ENCODE results near the gene RAD18.

RAD18 gene

DNA sequence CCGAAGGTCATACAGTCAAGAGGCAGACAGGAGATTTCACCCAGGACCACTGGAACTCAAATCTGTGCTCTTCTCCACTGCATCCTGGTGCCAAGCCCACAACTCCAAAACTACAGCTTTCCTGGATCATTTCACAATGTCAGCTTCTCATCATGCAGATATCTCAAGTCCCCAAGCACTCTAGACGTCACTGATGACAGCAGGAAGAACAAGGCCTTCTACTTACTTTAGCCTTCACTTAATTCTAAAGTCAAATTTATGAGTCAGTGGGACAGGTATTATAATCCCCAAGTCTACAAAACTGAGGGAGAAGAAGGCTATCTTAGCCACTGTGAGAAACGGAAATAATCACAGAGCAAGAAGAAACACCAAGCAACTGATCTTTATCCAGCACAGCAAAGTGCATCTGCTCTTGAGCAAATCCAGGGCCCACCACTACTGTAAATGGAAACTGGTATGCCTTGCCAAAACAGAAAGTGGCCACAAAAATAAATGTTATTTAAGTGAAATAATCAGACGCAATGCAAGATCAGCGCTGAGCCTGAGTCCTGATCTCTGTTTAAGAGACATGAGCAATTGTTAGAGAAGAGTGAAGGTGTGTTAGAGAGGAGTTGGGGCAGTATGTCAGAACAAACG is 928 bp downstream of the RAD18 start:
- DNase-seq (ENCODE audit: insufficient read length): no peak
- TF ChIP-seq POLR2AphosphoS5 (IDR thresholded peaks at IDR 0.05; ENCODE audit: low read depth, low read length): no peak
- no peak for TF ChIP-seq TAF1 (IDR thresholded peaks at IDR 0.05; ENCODE audit: borderline replicate concordance, low read depth, low read length)
- no peak for TF ChIP-seq POLR2A (IDR thresholded peaks at IDR 0.05; ENCODE audit: low read depth, low read length)
- FAIRE-seq: no peak

DNA sequence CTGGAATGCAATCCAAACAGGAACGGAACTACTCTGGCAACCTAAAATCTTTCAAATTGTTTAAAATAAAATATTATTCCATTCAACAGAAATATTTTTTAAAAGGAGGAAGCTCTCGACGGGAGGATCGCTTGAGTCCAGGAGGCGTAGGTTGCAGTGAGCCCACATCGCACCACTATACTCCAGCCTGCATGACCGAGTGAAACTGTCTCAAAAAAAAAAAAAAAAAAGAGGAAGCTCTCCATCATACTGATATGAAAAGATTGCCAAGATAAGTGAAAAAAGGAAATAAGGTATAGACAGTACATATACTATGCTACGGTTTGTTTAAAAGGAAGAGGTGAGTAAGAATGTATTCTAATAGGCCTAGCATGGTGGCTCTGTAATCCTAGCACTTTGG is 3.6 kb downstream of the RAD18 start:
- DNase-seq (ENCODE audit: insufficient read length): no peak
- TF ChIP-seq TAF1 (IDR thresholded peaks at IDR 0.05; ENCODE audit: borderline replicate concordance, low read depth, low read length): no peak
- no peak for TF ChIP-seq POLR2A (IDR thresholded peaks at IDR 0.05; ENCODE audit: low read depth, low read length)
- no peak for TF ChIP-seq POLR2AphosphoS5 (IDR thresholded peaks at IDR 0.05; ENCODE audit: low read depth, low read length)

DNA sequence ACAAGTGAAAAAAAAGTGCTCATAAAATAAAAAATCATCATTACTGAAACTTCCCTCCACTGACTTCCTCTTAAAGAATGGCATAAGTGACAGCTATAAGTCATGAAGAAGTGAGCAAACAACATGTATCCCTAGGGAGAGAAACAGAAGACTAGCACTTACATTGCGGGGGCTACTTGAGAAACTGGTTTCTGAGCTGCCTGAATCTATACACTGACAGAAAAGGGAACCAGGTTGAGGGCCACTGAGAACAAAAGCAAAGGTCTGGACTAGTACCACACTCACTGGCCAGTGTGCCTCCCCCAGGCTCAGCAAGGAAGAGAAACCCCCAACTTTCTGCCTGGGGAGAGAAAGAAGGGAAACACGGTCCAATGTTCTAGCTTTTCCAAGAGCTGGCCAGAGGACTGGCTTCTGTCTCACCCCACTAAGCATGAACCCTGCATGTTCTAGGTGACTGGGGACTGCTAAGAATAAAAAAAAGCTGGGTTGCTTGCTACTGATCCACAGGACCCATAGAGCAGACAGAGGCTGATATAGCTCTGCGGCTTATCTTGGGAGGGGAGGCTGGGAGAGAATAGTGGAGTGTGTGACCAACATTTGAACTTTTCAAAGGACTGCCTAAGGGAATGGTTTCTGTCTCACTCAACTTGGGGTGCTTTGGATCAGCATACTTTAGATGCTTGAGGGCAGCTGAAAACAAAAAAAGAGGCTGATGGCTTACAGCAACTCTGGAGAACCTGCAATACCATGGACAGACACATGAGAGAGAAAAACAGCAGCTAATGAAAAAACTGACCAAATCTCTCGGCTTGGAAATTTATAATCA is 8.1 kb downstream of the RAD18 start:
- FAIRE-seq: peak; percentile 91
- TF ChIP-seq POLR2AphosphoS5 (IDR thresholded peaks at IDR 0.05; ENCODE audit: low read depth, low read length): no peak
- no peak for TF ChIP-seq POLR2A (IDR thresholded peaks at IDR 0.05; ENCODE audit: low read depth, low read length)
- no peak for TF ChIP-seq TAF1 (IDR thresholded peaks at IDR 0.05; ENCODE audit: borderline replicate concordance, low read depth, low read length)
- no peak for DNase-seq (ENCODE audit: insufficient read length)

More for the DNA sequence above, 3.6 kb downstream of the RAD18 start:
- FAIRE-seq: no peak

DNA sequence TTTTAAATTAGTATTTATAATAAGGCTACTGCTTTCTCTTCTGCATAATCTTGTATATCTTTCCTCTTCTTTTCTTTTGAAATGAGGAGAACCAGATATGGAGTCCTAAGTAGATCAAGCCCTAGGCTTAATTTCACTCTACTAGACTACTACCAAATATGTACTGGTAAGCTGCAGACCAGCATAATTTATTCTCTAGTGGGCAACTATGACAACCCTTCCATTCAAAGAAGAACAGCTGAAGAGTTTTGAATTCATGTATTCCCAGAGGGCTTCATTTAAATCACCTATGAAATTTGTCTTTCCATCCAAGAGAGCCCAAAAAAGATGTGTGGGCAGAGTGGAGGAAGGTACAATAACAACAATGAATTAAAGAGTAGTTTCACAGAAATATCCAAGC is 10.0 kb downstream of the RAD18 start:
- DNase-seq (ENCODE audit: insufficient read length) (no peak), FAIRE-seq (no peak)
- no peak for TF ChIP-seq TAF1 (IDR thresholded peaks at IDR 0.05; ENCODE audit: borderline replicate concordance, low read depth, low read length)
- no peak for TF ChIP-seq POLR2AphosphoS5 (IDR thresholded peaks at IDR 0.05; ENCODE audit: low read depth, low read length)
- no peak for TF ChIP-seq POLR2A (IDR thresholded peaks at IDR 0.05; ENCODE audit: low read depth, low read length)

DNA sequence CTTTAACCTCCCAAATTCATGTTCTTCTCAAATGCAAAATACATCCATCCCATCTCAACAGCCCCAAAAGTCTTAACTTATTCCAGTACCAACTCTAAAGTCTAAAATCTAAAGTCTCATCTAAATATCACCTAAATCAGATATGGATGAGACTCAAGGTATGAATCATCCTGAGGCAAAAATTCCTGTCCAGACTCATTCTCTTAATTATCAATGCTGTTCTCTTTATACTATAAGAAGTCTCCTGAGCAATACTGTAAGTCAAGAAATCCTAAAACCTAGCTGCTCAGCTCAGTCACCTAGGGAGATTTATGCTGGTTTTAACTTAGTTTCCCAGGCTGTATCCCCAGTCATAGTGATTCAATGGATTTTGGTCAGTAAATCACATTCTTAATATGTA is 11.1 kb downstream of the RAD18 start:
- DNase-seq (ENCODE audit: insufficient read length) (no peak), FAIRE-seq (peak; percentile 27)
- no peak for TF ChIP-seq POLR2A (IDR thresholded peaks at IDR 0.05; ENCODE audit: low read depth, low read length)
- no peak for TF ChIP-seq TAF1 (IDR thresholded peaks at IDR 0.05; ENCODE audit: borderline replicate concordance, low read depth, low read length)
- TF ChIP-seq POLR2AphosphoS5 (IDR thresholded peaks at IDR 0.05; ENCODE audit: low read depth, low read length): no peak

DNA sequence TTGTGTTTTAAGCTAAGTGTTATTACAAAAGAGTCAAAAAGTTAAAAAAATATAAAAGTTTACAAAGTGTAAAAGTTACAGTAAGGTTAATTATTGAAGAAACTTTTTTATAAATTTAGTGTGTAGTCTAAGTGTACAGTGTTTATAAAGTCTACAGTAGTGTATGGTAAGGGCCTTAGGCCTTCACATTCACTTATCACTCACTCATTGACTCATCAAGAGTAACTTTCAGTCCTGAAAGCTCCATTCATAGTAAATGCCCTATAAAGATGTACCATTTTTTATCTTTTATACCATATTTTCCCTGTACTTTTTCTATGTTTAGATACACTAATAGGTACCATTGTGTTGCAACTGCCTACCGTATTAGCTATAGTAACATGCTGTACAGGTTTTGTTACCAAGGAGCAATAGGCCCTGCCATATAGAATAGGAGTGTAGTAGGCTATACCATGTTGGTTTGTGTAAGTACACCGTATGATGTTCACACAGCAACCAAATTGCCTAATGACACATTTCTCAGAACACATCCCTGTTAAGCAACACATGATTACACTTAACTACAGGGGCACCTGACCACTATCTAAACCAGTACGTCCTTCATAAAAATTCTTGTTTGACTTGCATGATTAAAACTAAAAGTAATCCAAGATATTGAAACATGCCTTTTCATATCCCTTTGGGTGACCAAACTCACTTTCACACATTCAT is 17.2 kb downstream of the RAD18 start:
- TF ChIP-seq TAF1 (IDR thresholded peaks at IDR 0.05; ENCODE audit: borderline replicate concordance, low read depth, low read length): no peak
- TF ChIP-seq POLR2A (IDR thresholded peaks at IDR 0.05; ENCODE audit: low read depth, low read length): no peak
- no peak for TF ChIP-seq POLR2AphosphoS5 (IDR thresholded peaks at IDR 0.05; ENCODE audit: low read depth, low read length)

DNA sequence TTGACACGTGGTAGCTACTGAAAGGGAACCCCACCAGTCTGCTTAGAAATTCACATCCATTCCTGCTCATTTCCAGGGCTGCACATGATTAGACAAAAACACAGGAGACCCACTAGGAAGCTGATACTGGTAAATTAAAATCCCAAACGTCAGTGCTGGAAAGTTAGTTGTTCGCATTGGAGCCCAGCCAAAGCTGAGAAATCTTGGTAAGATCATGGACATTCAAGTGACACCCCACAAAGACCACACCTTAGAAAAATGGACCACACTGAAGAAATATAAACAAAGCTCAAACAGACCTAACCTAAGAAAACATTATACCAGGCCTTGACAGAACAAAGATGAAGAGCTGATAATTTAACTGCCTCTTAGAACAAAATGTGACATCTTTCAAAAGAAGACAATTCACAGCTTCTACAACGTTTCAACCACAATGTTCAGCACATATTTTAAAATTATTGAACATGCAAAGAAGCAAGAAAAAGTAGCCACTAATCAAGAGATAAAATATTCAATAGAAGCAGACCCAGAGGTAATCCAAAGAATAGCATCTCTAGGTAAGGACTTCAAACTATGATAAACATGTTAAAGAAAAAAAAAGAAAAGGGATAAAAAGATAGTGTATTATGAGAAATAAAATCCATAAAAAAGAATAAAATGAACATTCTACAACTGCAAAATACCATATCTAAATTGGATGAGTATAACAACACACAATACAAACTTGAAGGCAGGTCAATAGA is 20.4 kb downstream of the RAD18 start:
- no peak for DNase-seq (ENCODE audit: insufficient read length)
- FAIRE-seq: no peak
- no peak for TF ChIP-seq POLR2A (IDR thresholded peaks at IDR 0.05; ENCODE audit: low read depth, low read length)
- TF ChIP-seq POLR2AphosphoS5 (IDR thresholded peaks at IDR 0.05; ENCODE audit: low read depth, low read length): no peak
- no peak for TF ChIP-seq TAF1 (IDR thresholded peaks at IDR 0.05; ENCODE audit: borderline replicate concordance, low read depth, low read length)

More for the DNA sequence above, 17.2 kb downstream of the RAD18 start:
- DNase-seq (ENCODE audit: insufficient read length) (no peak), FAIRE-seq (no peak)

DNA sequence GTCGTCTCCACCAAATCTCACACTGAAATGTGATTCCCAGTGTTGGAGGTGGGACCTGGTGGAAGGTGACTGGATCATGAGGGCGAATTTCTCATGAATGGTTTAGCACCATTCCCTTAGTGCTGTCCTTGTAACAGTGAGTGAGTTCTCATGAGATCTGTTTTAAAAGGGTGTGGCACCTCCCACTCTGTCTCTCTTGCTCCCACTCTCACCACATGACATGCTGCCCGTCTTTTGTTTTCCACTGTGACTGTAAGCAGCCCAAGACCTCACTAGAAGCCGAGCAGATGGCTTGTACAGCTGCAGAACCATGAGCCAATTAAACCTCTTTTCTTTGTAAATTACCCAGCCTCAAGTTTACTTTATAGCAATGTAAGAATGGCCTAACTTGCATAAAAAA is 21.2 kb downstream of the RAD18 start:
- TF ChIP-seq POLR2AphosphoS5 (IDR thresholded peaks at IDR 0.05; ENCODE audit: low read depth, low read length): no peak
- TF ChIP-seq TAF1 (IDR thresholded peaks at IDR 0.05; ENCODE audit: borderline replicate concordance, low read depth, low read length): no peak
- no peak for TF ChIP-seq POLR2A (IDR thresholded peaks at IDR 0.05; ENCODE audit: low read depth, low read length)
- no peak for FAIRE-seq
- DNase-seq (ENCODE audit: insufficient read length): no peak

DNA sequence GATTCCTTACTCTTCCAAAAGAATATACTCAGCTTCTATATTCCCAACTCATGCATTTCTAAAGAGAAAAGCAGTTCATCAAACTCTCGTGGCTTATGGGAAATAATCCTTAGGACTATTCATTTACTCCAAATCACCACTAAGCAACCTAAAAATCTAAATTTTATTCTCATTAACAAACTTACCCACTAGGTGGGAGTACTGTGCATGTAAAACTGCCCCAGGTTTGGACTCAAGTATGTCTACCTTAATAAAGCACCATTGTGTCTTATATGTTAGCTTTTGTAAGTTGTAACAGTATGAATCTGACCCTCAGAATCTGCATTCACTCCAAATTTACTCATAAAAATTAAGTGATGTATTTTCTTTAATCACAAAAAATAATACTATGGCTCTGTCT is 25.3 kb downstream of the RAD18 start:
- FAIRE-seq (no peak), DNase-seq (ENCODE audit: insufficient read length) (no peak)
- TF ChIP-seq TAF1 (IDR thresholded peaks at IDR 0.05; ENCODE audit: borderline replicate concordance, low read depth, low read length) (no peak), POLR2AphosphoS5 (IDR thresholded peaks at IDR 0.05; ENCODE audit: low read depth, low read length) (no peak), POLR2A (IDR thresholded peaks at IDR 0.05; ENCODE audit: low read depth, low read length) (no peak)

DNA sequence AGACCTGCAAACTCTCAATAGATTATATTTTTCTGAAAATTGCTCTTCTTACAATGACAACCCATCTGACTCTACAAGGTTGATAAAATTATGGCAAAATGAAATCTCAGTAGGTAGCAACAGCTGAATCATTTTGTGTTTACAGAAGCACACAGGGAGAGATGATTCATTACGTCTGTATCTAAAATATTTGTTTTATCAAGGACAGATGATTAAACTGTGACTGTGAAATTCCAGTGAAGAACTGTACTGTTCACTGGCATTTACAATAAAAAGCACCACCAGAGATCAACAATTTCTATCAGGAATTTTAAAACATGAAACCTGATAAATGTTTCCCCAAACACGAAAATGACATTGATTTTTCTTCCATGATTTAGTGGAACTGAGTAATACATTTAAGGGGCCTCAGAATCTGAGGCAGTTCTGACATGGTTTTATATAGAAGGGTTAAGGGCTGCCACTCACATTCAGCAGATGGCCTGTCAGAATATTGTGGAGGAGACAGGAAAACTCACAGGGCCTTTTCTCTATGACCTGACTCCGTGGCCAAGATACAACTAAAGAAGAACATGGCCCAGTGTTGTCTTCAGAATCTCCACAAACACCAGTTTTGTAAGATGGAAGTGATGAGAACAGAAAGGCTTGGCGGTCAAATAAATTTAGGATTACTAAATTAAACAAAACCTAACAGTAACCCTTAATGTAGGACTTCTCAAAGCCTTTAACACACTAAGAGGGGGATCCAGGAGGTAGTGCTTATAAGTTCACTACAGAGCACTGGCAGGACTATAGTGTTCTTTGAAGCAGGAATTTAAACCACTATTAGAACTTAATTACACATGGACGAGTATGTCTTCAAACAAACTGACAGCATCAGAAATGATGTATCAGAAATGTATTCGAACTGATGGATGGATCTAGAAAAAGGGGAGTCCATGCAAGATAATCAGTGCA is 25.9 kb downstream of the RAD18 start:
- TF ChIP-seq TAF1 (IDR thresholded peaks at IDR 0.05; ENCODE audit: borderline replicate concordance, low read depth, low read length) (no peak), POLR2A (IDR thresholded peaks at IDR 0.05; ENCODE audit: low read depth, low read length) (no peak), POLR2AphosphoS5 (IDR thresholded peaks at IDR 0.05; ENCODE audit: low read depth, low read length) (no peak)
- no peak for DNase-seq (ENCODE audit: insufficient read length)
- FAIRE-seq: no peak
